Left colon (tissue), 2 donors: ENCODE data around the gene HDAC11. TPM values are rescaled to one million over a fixed set of nuclear protein-coding genes. Genes with fewer than 3 reads are reported as not detected.
"Not testable (repeated sequence)": the region's sequence is repeated elsewhere in the genome, so short reads cannot be mapped to it uniquely, and the experiment has no call there.

Experiments
- ATAC-seq: fragments of 200-7000 bp; cut with Tn5 transposase; one replicate; pipeline ENCODE4 v1.9.1; 2020; ENCODE audit warnings: mild to moderate bottlenecking, moderate library complexity
- DNase-seq, 2 donors: peaks; one replicate each; pipeline ENCODE4 v3.0.0-alpha.2; 2020
- intact Hi-C, 2 donors: fragments of 100-400 bp; cut with DNase I in 1 of 2; cut with micrococcal nuclease in 1 of 2; formaldehyde crosslinking; loops; one replicate each; pipeline versions ENCODE4 v1.11.2 to v1.14.0; 2022; cut with DNase I, micrococcal nuclease
- total RNA-seq, 2 donors: library from RNA; stranded (reverse); fragmentation: NEBNext Ultra II Directional; extraction: Animal tissue kit (Norgen Biotek cat#: 25700); gene quantifications; one replicate each; pipeline ENCODE4 v1.2.1, GENCODE V29; 2021
- donor health status: DM: no; HTN: no; CAD: no.
- donor health status: DM: yes; HTN: yes; CAD: no.

HDAC11 gene
- total RNA-seq, 2 donors from 2014 or later = 27.1 to 28.2 TPM

GRCh38 chr3:13515786-13516759 lies 36.0 kb downstream of the HDAC11 start:
- intact Hi-C loops = no loop called here
- no peak for ATAC-seq

GRCh38 chr3:13516760-13517135 lies 36.6 kb downstream of the HDAC11 start:
- ATAC-seq (no peak), DNase-seq (no peak)
- intact Hi-C loops = no loop called here

More at GRCh38 chr3:13515786-13516759, 36.0 kb downstream of the HDAC11 start:
- no peak for DNase-seq

GRCh38 chr3:13517253-13517977 lies 37.3 kb downstream of the HDAC11 start:
- DNase-seq (no peak), ATAC-seq (no peak)
- intact Hi-C loops = no loop called here

GRCh38 chr3:13518516-13518953 lies 38.4 kb downstream of the HDAC11 start:
- no peak for DNase-seq
- ATAC-seq = no peak
- intact Hi-C loops = no loop called here

GRCh38 chr3:13519006-13519791 lies 39.1 kb downstream of the HDAC11 start:
- intact Hi-C loops = no loop called here
- no peak for ATAC-seq
- no peak for DNase-seq

- no peak for DNase-seq
- intact Hi-C loops = no loop called here
- no peak for ATAC-seq
These were observed 40.3 kb downstream of the HDAC11 start for GRCh38 chr3:13520326-13520880.

GRCh38 chr3:13521309-13521708 lies 41.2 kb downstream of the HDAC11 start:
- no peak for ATAC-seq
- intact Hi-C loops = no loop called here

GRCh38 chr3:13521749-13522148 lies 41.6 kb downstream of the HDAC11 start:
- ATAC-seq, DNase-seq, intact Hi-C loops: not testable (repeated sequence)

More at GRCh38 chr3:13521309-13521708, 41.2 kb downstream of the HDAC11 start:
- no peak for DNase-seq

GRCh38 chr3:13522236-13522635 lies 42.1 kb downstream of the HDAC11 start:
- no peak for ATAC-seq
- DNase-seq = no peak
- intact Hi-C loops = no loop called here

GRCh38 chr3:13524979-13525669 lies 45.0 kb downstream of the HDAC11 start:
- DNase-seq (no peak), ATAC-seq (no peak)
- intact Hi-C loops = no loop called here

GRCh38 chr3:13525827-13526625 lies 45.9 kb downstream of the HDAC11 start:
- no peak for DNase-seq
- ATAC-seq = no peak
- intact Hi-C loops = no loop called here

GRCh38 chr3:13526626-13526949 lies 46.5 kb downstream of the HDAC11 start:
- ATAC-seq (no peak), DNase-seq (no peak)
- intact Hi-C loops = no loop called here

- no peak for ATAC-seq
- intact Hi-C loops = no loop called here
- DNase-seq = no peak
These were observed 48.2 kb downstream of the HDAC11 start for GRCh38 chr3:13528217-13528867.

GRCh38 chr3:13529196-13530112 lies 49.3 kb downstream of the HDAC11 start:
- DNase-seq = no peak
- ATAC-seq = no peak
- intact Hi-C loops = no loop called here

GRCh38 chr3:13530241-13531009 lies 50.3 kb downstream of the HDAC11 start:
- ATAC-seq = no peak
- no peak for DNase-seq
- intact Hi-C loops = no loop called here
